Ishikawa (cell line): Measurements from ENCODE around the gene OCSTAMP.

Source experiments
- CEBPB ChIP-seq: IDR thresholded peaks from 2 replicates; pipeline ENCODE4 v1.6.1; 2012
- CREB1 ChIP-seq: IDR thresholded peaks from 2 replicates; pipeline ENCODE4 v1.6.1; 2012; ENCODE audit warnings: low read depth
- EGR1 ChIP-seq: IDR thresholded peaks from 2 replicates; pipeline ENCODE4 v1.6.1; 2012
- EP300 ChIP-seq: IDR thresholded peaks from 2 replicates; pipeline ENCODE4 v1.6.1; 2012; ENCODE audit warnings: borderline replicate concordance
- FOXM1 ChIP-seq: IDR thresholded peaks from 2 replicates; pipeline ENCODE4 v1.6.1; 2012; ENCODE audit warnings: low read depth, borderline replicate concordance
- NFIC ChIP-seq: IDR thresholded peaks from 2 replicates; pipeline ENCODE4 v1.6.1; 2012
- RAD21 ChIP-seq: IDR thresholded peaks from 2 replicates; pipeline ENCODE4 v1.6.1; 2012; ENCODE audit warnings: low read depth
- REST ChIP-seq: IDR thresholded peaks from 2 replicates; pipeline ENCODE4 v1.6.1; 2012; ENCODE audit warnings: low read depth, mild to moderate bottlenecking
- TAF1 ChIP-seq: IDR thresholded peaks from 2 replicates; pipeline ENCODE4 v1.6.1; 2012; ENCODE audit warnings: low read depth, mild to moderate bottlenecking
- TCF12 ChIP-seq: IDR thresholded peaks from 2 replicates; pipeline ENCODE4 v1.6.1; 2012; ENCODE audit warnings: low read depth
- TEAD4 ChIP-seq: IDR thresholded peaks from 2 replicates; pipeline ENCODE4 v1.6.1; 2012
- YY1 ChIP-seq: IDR thresholded peaks from 2 replicates; pipeline ENCODE4 v1.6.1; 2012; ENCODE audit warnings: low read depth
- TF ChIP-seq, protein P1 (sequence below): IDR thresholded peaks from 2 replicates; pipeline ENCODE4 v1.6.1; 2012

DNA sequence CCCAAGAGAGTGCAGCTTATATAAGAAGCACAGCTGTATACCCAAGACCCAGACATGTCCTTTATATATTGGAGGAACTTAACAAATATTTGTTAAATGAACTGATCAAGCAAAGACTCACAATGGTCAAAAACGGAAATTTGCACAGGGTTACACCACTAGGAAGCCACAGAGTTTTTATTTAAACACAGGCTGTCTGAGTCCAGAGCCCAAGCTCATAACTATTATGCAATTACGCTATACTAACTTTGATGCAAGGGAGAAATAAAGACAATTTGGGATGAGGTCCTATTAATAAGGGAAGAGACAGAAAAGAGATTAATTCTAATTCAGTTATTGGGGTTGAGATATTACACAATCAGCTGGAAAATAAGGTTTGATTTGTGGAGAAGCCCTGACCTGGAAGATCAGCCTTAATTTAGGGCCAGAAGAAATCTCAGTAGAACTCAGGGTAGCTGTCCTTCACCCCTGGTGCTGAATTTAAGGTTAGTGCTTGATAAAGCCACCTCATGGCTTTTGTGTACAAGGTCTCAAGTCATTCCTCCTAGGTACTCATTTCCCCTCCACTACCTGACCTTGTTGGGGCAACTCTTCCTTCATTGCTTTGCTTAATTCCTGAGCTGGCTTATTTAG, 26.6 kb downstream of the OCSTAMP start:
- TF ChIP-seq TEAD4 (no peak), TCF12 (no peak), FOXM1 (no peak), EP300 (no peak), NFIC (no peak), RAD21 (no peak), REST (peak; percentile 86), EGR1 (no peak), YY1 (no peak), CREB1 (no peak), TAF1 (no peak), CEBPB (no peak)
- TF ChIP-seq, protein P1, sequence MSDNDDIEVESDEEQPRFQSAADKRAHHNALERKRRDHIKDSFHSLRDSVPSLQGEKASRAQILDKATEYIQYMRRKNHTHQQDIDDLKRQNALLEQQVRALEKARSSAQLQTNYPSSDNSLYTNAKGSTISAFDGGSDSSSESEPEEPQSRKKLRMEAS = no peak
